Chondrocyte (in vitro differentiated cells): ENCODE results near the gene PCDHGB1. TPM values are rescaled to one million over a fixed set of nuclear protein-coding genes. Genes with fewer than 3 reads are reported as not detected.
"Not testable (repeated sequence)": the region's sequence is repeated elsewhere in the genome, so short reads cannot be mapped to it uniquely, and the experiment has no call there.

Source experiments
- DNase-seq: peaks from one replicate; pipeline ENCODE4 v3.0.0; 2021; ENCODE audit warnings: mixed read lengths, low spot score
- H3K27ac Mint-ChIP-seq: one replicate; pipeline ENCODE4 v1.8.0; 2021; ENCODE audit warnings: mild to moderate bottlenecking, moderate library complexity, mixed read lengths; ENCODE audit not compliant: unreplicated experiment
- H3K27me3 Mint-ChIP-seq: 2 replicates; pipeline ENCODE4 v1.8.0; 2021; ENCODE audit warnings: low read depth, mixed read lengths
- H3K36me3 Mint-ChIP-seq: 2 replicates; pipeline ENCODE4 v1.8.0; 2021; ENCODE audit warnings: low read depth, mixed read lengths
- H3K4me1 Mint-ChIP-seq: 2 replicates; pipeline ENCODE4 v1.8.0; 2021; ENCODE audit warnings: low read depth, mild to moderate bottlenecking, mixed read lengths
- H3K4me3 Mint-ChIP-seq: one replicate; pipeline ENCODE4 v1.8.0; 2021; ENCODE audit warnings: mild to moderate bottlenecking, moderate library complexity, mixed read lengths; ENCODE audit not compliant: unreplicated experiment
- H3K9me3 Mint-ChIP-seq: 2 replicates; pipeline ENCODE4 v1.8.0; 2021; ENCODE audit warnings: low read depth, mixed read lengths
- CTCF ChIP-seq: fragments of 200-600 bp; sonication (generic); IDR thresholded peaks from 2 replicates; pipeline ENCODE4 v1.5.0; 2021; ENCODE audit warnings: antibody characterized with exemption, mild to moderate bottlenecking, moderate library complexity
- total RNA-seq: library from RNA; stranded (reverse); gene quantifications from 3 replicates; pipeline ENCODE4 v1.2.1, GENCODE V29; 2021

Gene PCDHGB1
- total RNA-seq, 1 donor from 2014 or later: 2.7 TPM

DNA sequence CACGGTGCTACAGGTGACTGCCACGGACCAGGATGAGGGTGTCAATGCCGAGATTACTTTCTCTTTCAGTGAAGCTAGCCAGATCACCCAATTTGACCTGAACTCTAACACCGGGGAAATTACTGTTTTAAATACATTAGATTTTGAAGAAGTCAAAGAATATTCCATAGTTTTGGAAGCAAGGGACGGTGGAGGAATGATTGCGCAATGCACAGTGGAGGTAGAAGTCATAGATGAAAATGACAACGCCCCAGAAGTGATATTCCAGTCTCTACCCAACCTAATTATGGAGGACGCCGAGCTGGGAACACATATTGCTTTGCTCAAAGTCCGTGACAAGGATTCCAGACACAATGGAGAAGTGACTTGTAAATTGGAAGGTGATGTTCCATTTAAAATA lies 38.8 kb downstream of the PCDHGB1 start:
- H3K27ac Mint-ChIP-seq: no peak overlapping the region
- peaks cover 6% of the 10 kb centered on the region for H3K36me3 Mint-ChIP-seq
- peaks cover 47% of the 10 kb centered on the region for H3K9me3 Mint-ChIP-seq

GRCh38 chr5:141389153-141390042 lies 39.5 kb downstream of the PCDHGB1 start:
- no peak for TF ChIP-seq CTCF
- Mint-ChIP-seq H3K27me3 (no peaks in the 10 kb centered on the region), H3K4me1 (peaks cover 2% of the 10 kb centered on the region), H3K4me3 (no peak overlapping the region), H3K9me3 (peaks cover 48% of the 10 kb centered on the region), H3K36me3 (peaks cover 7% of the 10 kb centered on the region), H3K27ac (no peak overlapping the region)
- peak; percentile 83 for DNase-seq

More for the DNA sequence above, 38.8 kb downstream of the PCDHGB1 start:
- no peak for DNase-seq
- no peaks in the 10 kb centered on the region for H3K27me3 Mint-ChIP-seq
- peaks cover 2% of the 10 kb centered on the region for H3K4me1 Mint-ChIP-seq
- H3K4me3 Mint-ChIP-seq: no peak overlapping the region
- TF ChIP-seq CTCF: no peak

DNA sequence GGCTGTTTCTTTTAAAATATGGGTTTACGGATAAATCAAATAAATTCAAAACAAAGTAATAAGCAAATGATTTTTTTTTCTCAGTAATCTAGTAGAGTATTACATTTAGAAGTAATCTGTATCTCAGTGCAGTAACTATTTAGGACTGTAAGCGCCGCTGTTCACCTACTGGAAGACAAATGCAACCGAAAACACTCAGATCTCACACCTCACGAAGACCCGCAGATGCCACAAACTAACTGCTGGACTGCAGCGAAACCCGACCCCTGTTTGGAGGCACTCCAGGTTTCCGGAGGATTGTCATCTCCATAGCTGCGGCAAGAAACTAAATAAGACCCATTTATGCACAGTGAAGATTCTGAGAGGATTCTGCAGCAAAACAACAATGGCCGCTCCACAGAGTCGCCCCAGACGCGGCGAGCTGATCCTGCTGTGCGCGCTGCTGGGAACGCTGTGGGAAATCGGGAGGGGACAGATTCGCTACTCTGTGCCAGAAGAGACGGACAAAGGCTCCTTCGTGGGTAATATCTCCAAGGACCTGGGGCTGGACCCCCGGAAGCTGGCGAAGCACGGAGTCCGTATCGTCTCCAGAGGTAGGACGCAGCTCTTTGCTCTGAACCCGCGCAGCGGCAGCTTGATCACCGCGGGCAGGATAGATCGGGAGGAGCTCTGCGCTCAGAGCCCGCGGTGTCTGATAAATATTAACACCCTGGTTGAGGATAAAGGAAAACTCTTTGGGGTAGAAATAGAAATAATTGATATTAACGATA lies 42.7 kb downstream of the PCDHGB1 start, which contains the start of gene PCDHGA8:
Gene PCDHGA8, plus strand, starts transcription at position 205 of the 770 bp plus-strand sequence. Its CDS starts 181 bp downstream, at position 386.
- peak; percentile 62 for DNase-seq
- Mint-ChIP-seq H3K27me3 (no peaks in the 10 kb centered on the region), H3K4me1 (peaks cover 2% of the 10 kb centered on the region), H3K9me3 (peaks cover 40% of the 10 kb centered on the region), H3K4me3 (no peak within 1 kb of the TSS), H3K27ac (no peak within 1 kb of the TSS), H3K36me3 (peaks cover 12% of the 10 kb centered on the region)
- no peak for TF ChIP-seq CTCF

GRCh38 chr5:141393267-141393666 lies 43.4 kb downstream of the PCDHGB1 start:
- Mint-ChIP-seq H3K27ac (no peak overlapping the region), H3K4me3 (no peak overlapping the region), H3K36me3 (peaks cover 12% of the 10 kb centered on the region), H3K9me3 (peaks cover 38% of the 10 kb centered on the region), H3K27me3 (no peaks in the 10 kb centered on the region), H3K4me1 (peaks cover 2% of the 10 kb centered on the region)
- no peak for TF ChIP-seq CTCF
- no peak for DNase-seq

GRCh38 chr5:141394401-141395187 lies 44.7 kb downstream of the PCDHGB1 start:
- not testable (repeated sequence) for H3K27me3 Mint-ChIP-seq, H3K27ac Mint-ChIP-seq, DNase-seq, H3K4me3 Mint-ChIP-seq, H3K36me3 Mint-ChIP-seq, H3K4me1 Mint-ChIP-seq
- H3K9me3 Mint-ChIP-seq: peaks cover 41% of the 10 kb centered on the region

DNA sequence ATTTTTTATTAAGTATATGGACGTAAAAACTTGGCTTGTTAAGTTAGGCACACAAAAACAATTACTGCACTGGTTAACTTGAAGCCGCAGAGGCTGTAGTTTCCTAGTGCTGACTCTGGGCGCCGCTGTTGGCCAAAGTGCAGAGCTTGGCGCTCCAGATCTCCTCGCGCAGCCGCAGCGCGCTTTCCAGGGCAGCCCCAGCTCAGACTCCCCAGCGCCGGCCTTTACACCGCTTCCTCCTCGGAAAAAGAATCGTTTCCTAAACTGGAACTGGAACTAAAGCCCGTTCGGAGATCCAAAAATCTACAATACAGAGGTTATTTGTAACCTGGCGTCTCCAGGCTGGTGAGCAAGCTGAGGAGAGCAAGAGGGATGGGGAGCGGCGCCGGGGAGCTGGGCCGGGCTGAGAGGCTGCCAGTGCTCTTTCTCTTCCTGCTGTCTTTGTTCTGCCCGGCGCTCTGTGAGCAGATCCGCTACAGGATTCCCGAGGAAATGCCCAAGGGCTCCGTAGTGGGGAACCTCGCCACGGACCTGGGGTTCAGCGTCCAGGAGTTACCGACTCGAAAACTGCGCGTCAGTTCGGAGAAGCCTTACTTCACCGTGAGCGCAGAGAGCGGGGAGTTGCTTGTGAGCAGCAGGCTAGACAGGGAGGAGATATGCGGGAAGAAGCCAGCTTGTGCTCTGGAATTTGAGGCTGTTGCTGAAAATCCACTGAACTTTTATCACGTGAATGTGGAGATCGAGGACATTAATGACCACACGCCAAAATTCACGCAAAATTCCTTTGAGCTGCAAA lies 48.1 kb downstream of the PCDHGB1 start, which contains the start of gene PCDHGB5:
Gene PCDHGB5, plus strand, starts transcription at position 192 of the 796 bp plus-strand sequence. Its CDS starts 181 bp downstream, at position 373.
- not testable (repeated sequence) for H3K27me3 Mint-ChIP-seq, H3K4me1 Mint-ChIP-seq, H3K4me3 Mint-ChIP-seq, DNase-seq, H3K27ac Mint-ChIP-seq
- Mint-ChIP-seq H3K36me3 (peaks cover 12% of the 10 kb centered on the region), H3K9me3 (peaks cover 28% of the 10 kb centered on the region)
